ENCODE measurements around the gene SDHAF2.

GRCh38 chr11:61445516-61445915 lies 15.6 kb downstream of the SDHAF2 start:
- TF ChIP-seq CTCF (conservative IDR thresholded peaks at IDR 0.05 in 1 of 2, IDR thresholded peaks at IDR 0.05 in 1 of 2; ENCODE audit: low read depth in 1 of 2, low read length in 2 of 2) (no peak), EZH2 (IDR thresholded peaks at IDR 0.05; ENCODE audit: low read length, missing control alignments) (no peak)
